Glomerular visceral epithelial cell (primary cell): Measurements from ENCODE around the gene HAGHL.
A peak's percentile ranks its signal among the peaks of the same experiment; 100 is the strongest.
"Not testable (repeated sequence)": the region's sequence is repeated elsewhere in the genome, so short reads cannot be mapped to it uniquely, and the experiment has no call there.

Experiments
- DNase-seq: peaks from one replicate; pipeline ENCODE4 v3.0.0-alpha.2; 2016; ENCODE audit errors: extremely low spot score

Gene HAGHL

DNA sequence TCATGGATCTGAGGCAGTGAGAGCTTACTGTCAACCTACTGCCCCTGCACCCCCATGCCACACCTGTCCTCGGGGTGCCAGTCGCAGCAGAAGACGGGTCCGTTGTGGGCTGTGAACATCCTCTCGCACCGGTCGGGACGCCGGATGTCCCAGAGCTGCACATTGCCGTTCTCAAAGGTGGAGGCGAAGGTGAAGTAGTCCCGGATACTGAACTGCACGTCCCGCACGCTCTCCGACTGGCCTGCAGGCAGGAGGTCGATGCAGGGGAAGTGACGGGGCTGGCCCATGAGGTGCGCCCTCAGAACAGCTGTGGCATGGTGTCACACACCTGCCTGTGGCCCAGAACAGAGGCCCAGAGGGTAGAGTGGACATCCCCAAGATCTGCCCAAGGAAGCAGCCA lies 39.4 kb upstream of the HAGHL start:
- DNase-seq, result no peak

DNA sequence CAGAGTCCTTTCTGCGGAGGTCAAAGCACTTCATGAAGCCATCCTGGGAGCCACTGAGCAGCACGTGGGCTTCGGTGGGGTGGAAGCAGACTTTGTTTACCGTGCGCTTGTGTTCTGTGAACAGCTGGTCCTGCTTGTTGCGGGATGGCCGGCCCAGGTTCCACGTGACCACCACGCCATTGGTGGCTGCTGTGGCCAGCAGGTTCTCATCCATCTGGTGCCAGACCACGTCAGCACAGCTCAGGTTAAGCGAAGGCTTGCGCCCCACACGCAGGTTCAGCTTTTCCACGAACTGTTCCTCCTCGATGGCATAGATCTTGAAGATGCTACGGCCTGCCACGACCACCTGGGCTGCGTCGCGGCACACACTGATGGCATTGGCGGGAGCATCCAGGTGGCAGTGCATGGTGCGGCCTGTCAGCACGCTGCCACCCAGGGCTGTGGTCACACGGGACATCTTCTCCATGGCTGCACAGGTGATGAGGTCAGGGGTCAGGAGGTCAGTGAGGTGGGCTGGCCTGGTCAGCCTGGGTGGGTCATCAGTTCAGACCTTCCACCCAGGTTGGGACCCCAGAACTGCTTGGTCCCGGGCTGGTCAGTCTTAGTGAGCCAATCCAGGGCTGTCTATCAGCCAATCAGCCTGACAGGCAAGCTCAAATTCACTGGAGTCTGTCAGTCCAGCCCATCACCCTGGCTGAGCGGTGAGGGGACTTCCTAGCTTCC lies 37.6 kb upstream of the HAGHL start:
- DNase-seq, result no peak

DNA sequence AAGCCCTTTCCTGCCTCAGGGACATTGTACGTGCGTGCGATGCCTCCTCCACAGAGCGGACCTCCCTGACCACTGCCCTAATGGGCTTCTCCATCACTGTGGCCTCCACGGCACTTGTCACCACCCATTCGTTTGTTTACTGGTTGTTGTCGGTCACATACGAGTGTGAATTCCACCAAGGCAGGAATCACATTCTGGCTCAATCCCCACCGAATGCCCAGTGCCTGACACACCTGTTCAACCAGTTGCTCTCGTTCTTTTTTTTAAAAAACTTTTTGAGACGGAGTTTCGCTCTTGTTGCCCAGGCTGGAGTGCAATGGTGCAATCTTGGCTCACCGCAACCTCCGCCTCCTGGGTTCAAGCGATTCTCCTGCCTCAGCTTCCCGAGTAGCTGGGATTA lies 35.7 kb upstream of the HAGHL start:
- not testable (repeated sequence) for DNase-seq

DNA sequence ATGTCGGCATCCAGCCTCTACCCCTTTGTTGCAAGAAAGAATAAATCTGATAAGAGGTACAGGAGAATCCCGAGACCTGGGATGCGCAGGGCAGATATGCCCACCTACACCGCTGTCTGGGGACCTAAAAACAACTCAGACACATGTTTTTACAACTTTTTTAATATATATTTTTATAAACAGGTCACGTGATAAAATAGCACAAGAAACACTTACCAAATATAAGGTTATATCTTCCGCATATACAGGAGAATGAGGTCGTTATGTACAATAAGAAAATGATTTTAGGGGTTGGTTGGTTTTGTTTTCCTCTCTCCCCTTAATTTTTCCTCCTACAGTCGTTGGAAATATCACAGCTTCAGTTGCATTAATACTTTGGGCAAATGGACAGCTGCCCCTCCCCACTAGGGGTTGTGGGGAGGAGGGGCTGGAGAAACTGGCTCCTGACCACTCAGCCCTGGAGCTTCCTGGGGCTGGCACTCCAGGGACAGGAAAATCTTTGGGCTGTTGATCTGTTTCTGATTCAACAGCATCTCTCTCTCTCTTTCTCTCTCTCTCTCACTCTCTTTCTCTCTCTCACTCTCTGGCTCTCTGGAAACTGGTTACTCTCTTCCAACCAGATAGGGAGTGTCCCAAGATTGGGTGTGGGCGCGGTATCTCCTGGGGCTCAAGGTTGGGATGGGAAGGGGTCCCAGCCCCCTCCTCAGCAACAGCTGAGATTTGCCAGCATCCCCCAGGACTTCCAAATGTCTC lies 34.4 kb upstream of the HAGHL start:
- DNase-seq, result no peak

DNA sequence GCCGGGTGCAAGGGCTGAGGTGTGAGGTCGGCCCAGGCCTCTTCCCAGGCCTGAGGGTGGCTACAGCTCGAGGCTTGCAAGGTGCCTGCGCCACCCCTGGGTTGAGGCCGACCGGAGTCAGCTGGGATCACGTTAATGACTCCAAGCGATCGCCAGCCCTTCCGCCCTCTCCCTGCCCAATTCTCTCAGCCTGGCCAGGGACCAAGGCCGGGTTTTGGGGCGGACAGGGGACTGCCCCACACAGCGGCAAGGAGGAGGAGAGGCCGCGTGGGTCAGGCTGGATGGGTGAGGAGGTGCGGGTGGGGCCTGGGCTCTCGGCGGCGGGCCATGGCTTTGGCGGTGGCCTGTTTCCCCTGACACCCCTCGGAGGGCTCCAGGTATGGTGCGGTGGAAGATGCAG lies 33.5 kb upstream of the HAGHL start:
- no peak for DNase-seq

DNA sequence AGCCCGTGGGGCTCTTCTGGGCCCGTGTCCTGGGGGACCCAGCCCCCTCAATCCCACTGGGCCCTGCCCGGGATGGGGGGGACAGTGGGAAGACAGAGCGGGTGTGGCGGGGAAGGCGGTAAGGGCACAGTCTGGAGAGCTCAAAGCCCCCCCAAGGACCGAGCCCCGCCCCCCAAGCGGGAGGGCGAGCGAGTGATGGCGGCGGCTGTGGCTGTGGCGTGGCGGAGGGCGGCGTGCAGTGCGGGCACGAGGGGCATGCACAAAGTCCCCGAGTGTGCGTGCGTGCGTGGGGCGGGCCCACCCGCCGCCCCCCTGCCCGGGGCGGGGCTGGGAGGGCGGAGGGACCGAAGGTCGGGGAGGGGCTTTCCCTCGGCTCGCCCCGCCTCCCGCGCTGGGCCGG lies 33.1 kb upstream of the HAGHL start:
- no peak for DNase-seq

DNA sequence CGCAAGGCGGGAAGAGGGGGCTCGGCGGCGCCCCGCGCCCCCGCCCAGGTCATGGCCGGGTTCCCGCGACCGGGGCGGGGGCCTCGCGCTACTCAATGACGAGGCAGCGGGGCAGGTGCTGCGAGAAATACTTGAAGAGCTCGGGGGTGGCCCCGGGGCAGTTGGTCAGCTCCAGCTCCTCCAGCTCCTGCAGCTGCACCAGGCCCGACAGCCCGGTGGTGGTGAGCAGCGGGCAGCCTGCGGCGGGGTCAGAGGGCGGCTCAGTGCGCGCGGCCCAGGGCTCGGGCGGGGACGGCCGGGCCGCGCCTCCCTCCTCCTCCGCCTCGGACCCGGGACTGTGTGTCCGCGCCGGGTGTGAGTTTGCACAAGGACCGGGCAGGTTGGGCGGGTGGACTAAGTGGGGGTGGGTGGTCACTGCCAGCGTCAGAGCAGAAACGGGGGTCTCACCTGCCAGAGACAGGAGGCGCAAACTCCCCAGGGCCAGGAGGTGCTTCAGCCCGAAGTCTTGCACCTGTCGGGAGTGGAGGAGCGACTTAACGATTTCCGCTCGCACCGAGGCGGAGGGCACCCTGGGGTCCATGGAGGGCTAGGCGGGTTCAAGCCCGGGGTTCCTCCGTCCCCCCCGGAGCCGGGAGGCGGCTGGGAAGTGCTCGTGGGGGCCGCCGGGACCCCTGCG lies 32.6 kb upstream of the HAGHL start:
- DNase-seq, result no peak

DNA sequence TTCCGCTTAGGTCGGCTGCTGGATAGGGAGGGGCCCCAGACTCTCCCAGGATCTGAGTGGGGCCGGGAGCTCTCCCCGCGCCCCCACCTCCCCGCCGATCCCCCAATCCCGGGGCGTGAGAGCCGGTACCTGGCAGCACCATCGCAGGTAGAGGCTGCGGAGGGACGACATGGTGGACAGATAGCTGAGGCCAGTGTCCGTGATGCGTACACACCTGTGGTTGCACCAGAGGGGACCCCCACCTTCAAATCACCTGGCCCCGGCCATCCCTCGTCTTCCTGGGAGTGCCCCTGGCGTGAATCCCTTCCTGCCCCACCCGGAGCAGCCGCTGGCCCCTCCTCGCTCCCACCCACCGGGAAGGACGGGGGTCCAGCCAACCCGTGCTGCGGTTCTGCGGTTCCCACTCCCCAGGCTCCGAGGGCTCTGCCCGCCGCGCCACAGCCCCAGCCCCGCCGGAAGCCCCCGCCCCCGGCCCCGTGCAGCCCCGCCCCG lies 32.0 kb upstream of the HAGHL start:
- no peak for DNase-seq

DNA sequence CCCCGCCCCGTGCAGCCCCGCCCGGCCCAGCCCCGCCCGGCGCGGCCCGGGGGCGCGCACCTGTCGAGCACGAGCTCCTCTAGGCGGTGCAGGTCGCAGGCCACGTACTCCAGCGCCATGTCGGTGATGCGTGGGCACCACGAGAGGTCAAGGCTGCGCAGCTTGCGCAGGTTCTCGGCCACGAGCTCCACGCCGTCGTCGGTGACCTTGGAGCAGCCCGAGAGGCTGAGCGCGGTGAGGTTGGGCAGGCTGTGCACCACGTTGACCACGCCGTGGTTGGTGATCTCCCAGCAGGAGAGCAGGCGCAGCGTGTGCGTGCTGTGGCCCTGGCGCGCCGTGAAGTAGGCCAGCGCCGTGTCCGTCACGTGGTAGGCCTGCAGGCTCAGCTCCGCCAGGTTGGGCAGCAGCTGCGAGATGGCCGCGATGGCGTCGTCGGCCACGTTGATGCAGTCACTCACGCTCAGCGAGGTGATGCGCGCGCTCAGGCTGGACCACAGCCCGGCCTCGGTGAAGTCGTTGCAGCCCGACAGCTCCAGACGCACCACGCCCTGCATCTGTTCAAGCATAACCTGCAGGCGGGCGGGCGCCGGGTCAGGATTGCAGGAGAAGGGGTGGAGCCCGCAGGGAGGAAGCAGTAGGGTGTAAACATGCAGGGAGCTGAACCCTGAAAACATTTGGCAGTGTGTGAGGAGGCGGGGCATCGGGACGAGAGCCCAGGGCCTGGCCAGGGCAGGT lies 31.4 kb upstream of the HAGHL start:
- peak; percentile 42 for DNase-seq

DNA sequence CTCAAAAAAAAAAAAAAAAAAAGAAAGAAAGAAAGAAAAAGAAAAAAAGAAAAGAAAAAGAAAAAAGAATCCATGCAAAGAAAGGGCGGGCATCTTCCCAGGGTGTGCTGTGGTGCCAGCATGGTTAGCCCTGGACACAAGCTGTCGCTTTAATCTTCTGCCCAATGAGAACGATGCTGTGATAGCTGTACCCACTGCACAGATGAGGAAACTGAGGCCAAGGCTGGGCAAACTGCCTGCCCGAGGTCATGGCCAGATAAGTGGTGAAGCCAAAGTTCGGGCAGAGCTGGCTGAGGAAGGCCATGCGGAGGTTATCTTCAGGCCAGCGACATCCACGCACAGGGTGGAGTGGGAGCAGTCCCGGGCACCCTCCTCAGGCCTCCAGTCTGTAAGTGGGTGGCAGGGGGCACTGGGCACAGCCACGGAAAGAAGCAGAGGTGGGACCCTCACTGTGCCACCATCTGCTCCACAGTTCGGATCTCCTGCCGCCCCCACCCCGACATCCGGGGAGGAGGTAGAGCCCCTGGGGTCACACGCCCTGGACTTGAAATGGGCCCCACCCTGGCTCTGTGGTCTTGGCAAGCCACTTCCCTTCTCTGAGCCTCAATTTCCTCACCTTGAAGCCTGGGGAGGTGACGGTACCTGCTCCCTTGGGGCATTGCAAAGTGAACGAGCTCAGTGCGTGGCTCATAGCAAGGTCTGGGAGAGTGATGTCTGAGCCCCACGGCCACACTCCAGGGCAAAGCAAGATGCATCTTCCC lies 27.8 kb upstream of the HAGHL start:
- no peak for DNase-seq

DNA sequence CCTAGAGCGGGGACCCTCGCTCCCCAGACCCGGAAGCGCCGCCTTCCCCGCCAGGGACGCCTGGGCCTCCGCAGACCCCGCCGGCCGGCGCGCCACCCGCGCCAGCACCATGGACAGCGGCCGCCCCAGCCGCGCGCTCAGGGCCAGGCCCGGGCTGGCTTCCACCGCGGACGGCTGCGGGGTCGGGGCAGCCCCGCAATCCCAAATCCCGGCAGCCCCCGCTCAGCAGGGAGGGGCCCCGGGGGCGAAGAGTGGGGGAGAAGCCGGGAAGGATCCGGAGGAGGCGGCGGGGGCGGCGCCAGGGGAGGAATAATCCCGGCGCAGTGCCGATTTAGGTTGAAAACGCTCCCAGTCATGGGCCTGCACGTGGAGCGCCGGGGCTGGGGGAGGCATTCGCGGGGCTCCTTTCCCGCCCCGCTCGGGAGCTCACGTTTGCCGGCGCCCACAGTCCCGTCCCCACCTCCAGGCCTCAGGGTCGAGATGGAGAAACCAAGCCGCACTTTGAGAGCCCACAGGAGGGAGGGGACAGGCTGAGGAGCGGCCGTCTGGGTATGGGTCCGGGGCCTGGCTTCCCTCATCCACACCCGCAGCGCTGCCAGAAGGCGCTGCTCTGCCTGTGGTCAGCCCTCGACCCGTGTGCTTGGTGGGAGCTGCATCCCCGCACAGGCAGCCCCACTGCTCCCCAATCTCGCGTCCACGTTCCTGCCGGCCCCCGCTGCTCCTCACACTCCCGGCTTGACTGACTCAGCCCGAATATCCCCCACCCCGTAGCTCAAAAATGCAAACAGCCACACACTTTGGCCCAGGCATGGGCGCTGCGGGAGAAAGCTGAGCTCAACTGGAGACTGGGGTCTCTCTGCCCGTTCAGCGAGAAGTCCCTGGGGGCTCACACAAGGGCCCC lies 26.0 kb upstream of the HAGHL start:
- no peak for DNase-seq

DNA sequence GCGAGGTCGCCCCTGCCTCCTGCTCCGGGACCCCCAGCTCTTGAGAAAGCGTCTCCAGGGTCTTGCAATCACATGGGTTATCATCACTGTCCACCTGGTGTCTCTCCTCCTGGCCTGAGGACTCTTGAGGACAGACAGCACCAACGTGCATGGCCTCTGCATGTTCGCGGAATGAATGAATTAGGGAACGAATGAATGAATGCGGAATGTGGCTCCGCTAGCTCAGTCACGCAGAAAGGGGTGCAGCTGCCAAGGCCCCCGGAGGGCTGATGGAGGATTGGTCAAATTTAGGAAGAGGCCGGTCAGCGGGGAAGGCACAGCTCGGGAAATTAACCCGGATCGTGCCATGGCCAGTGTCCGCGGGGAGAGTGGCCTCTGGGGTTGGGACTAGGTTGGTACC lies 24.6 kb upstream of the HAGHL start:
- DNase-seq, result no peak

DNA sequence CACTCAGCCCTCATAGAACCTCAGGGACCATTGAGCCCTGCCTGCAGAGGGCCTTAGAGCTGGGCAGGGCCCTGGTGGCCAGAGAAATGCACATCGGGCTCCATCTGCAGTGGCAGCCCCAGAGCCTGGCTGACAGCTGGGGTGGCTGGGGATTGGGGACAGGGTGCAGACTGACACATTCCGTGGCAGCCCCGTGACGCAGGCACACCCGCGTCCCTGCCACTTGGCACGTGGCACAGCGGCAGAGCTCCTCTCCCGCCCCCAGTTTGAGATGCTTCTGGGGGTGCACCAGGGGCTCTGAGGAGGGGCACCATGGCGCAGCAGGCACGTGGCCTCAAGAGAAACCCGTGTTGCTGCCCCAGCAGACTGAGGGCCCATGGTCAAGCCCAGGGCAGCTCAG lies 23.5 kb upstream of the HAGHL start:
- DNase-seq, result no peak

DNA sequence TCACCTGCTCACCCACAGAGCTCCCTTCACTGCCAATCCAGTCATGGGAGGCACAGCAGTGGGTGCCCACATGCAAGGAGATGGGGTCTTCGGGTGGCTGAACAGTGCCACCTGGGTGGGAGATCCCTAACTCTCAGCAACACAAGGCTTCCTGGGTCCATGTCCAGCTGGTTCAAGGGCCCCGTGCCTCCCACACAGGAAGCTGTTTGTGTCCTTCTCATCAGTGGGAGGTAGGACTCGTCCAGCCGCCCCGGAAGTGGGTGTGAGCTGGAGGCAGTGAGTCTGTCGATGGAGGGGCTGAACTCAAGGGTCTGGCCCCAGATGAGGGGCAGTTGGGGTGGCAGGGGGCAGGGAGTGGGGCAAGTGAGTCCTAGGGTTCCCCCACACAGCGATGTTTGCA lies 22.9 kb upstream of the HAGHL start:
- DNase-seq, result no peak

DNA sequence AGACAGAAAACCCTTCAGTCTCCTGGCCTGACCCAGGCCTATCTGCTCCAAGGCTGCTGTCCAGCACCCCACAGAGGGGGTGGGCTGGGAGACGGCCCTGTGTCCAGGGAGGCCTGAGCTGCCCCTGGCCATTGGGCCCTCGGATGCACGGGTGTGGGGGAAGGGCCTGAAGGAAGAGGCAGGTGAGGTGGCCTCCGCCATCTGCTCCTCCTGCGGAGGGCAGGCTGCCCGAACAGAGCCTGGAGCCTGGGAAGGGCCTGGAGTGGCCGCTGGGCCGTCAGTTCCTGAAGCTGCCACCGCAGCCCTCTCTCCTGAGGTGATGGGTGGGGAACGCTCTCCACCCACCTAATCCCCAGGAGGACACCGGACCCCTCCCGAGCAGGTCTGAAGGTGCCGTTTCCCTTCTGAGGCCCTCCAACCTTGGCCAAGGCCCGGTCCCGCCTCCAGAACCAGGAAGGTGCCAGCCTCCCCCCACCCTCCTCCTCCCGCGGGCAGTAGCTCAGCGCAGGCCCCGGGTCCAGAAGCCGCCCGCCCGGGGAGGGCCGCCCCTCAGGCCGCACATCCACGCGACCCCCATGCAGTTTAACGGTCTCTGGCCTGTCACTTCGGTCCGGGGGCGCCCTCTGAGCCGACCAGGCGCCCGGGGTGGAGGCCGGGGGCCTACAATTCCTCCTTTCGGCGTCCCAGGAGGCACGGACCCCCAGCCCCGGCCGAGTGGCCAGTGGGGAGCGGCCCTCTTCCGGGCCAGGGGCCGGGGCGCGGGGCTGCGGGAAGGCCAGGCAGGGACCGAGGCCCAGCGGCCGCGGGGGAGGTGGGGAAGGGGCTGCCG lies 22.1 kb upstream of the HAGHL start:
- DNase-seq, result no peak

DNA sequence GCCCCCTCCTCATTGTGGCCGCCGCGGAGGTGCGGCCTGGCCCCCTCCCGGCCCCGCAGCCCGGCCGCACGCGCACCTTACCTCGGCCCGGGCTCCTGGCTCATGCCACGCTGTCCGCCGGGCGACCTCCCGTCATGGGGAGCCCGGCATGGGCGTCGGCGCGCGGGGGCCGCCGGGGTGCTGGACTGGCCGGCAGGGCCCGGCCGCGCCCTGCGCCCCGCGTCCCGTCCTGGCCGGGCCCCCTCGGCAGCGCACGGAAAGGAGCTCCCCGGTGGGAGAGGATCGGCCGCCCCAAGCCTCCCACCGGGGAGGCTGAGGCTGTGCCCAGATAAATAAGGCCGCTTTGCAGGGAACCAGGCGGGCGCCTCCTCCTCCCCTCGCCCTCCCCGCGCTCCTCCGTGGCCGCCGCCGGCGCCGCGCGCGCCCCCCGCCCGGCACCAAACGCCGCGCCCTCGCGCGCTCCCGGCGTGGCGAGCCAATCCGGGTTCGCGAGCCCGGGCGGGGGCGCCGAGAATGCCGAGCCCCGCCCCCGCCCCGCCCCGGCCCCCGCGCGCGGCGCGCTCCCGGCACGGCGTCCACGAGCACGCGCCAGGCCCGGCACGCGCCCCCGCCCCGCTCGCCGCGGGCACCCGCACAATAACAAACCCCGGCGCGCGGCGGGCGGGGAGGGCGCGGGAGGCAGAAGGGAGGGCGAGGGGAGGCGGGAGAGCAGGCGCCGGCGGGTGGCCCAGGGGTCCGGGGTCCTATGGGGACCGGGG lies 21.3 kb upstream of the HAGHL start, which contains the start of gene FBXL16:
TSS of gene FBXL16 (minus strand) at position 371 of the 758 bp plus-strand sequence. CDS start 8,396 bp downstream, outside the sequence.
- DNase-seq, result no peak

DNA sequence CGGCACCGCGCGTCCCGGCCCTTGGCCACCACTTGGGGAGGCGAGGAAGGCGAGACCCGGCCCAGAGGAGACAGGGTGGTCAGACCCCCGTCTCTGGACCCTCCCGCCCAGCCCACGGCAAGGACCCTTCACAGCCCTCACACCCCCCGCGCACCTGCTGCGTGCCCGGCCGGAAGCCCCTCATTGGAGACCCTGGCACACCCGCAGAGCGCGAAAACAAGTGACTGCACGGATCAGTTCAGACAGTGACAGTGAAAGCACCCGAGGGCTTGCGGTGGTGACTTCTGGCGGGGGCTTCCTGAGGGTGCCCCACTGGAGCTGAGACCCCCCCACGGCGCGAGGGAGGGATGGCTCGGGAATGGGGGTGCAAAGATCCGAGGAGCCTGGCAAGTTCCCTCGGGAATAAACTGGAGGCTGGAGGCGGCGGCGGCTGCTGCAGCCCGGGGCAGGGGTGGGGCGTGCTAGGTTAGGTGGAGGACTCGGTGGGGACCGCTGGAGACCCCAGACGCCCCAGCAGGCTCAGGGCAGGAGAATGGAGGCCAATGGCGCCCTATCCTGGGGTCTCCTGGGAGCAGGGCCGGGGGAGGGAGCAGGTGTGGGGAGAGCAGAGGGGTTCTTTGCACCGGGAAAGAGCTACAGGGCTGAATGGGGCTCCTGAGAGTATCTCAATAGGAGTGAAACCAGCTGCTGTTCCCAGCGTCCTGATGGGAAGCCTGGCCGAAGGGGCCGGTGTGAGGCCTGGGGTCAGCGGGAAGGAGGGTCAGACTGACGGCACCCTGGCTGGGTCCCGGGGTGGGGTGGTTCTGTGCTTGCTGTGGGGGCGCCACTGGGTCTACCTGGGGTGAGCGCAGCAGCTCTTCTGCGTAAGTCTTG lies 20.5 kb upstream of the HAGHL start:
- no peak for DNase-seq
